HG03196 (cell line): ENCODE data around the gene PAPPA.

Experiments used
- ATAC-seq: cut with Tn5 transposase; IDR thresholded peaks from one replicate; pipeline ENCODE4 v1.9.1; 2021; ENCODE audit not compliant: unreplicated experiment

Gene PAPPA, protein sequence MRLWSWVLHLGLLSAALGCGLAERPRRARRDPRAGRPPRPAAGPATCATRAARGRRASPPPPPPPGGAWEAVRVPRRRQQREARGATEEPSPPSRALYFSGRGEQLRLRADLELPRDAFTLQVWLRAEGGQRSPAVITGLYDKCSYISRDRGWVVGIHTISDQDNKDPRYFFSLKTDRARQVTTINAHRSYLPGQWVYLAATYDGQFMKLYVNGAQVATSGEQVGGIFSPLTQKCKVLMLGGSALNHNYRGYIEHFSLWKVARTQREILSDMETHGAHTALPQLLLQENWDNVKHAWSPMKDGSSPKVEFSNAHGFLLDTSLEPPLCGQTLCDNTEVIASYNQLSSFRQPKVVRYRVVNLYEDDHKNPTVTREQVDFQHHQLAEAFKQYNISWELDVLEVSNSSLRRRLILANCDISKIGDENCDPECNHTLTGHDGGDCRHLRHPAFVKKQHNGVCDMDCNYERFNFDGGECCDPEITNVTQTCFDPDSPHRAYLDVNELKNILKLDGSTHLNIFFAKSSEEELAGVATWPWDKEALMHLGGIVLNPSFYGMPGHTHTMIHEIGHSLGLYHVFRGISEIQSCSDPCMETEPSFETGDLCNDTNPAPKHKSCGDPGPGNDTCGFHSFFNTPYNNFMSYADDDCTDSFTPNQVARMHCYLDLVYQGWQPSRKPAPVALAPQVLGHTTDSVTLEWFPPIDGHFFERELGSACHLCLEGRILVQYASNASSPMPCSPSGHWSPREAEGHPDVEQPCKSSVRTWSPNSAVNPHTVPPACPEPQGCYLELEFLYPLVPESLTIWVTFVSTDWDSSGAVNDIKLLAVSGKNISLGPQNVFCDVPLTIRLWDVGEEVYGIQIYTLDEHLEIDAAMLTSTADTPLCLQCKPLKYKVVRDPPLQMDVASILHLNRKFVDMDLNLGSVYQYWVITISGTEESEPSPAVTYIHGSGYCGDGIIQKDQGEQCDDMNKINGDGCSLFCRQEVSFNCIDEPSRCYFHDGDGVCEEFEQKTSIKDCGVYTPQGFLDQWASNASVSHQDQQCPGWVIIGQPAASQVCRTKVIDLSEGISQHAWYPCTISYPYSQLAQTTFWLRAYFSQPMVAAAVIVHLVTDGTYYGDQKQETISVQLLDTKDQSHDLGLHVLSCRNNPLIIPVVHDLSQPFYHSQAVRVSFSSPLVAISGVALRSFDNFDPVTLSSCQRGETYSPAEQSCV (N-terminal part only)

DNA sequence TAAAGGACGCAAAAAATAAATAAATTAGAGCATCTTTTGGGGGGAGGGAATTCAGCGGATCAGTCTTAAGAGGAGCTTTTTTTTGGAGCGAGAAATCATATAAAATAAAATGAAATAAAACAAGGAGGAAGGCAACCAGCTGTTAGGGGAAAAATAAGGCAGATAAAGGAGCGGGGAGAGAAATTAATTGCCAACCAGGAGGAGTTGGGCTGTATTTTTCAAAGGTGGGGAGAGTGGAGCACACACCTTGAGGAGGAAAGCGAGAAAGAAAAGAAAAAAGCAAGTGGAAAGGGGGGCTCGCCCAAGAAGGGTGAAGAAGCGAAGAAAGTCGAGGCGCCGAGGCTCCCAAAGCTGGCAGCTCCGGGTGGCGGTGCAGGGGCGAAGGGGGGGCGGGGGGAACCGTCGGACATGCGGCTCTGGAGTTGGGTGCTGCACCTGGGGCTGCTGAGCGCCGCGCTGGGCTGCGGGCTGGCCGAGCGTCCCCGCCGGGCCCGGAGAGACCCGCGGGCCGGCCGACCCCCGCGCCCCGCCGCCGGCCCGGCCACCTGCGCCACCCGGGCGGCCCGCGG is at the start of gene PAPPA:
Gene PAPPA (plus strand): TSS at position 27 of the 569 bp plus-strand sequence. CDS start 382 bp downstream, at position 409.
- no peak for ATAC-seq

DNA sequence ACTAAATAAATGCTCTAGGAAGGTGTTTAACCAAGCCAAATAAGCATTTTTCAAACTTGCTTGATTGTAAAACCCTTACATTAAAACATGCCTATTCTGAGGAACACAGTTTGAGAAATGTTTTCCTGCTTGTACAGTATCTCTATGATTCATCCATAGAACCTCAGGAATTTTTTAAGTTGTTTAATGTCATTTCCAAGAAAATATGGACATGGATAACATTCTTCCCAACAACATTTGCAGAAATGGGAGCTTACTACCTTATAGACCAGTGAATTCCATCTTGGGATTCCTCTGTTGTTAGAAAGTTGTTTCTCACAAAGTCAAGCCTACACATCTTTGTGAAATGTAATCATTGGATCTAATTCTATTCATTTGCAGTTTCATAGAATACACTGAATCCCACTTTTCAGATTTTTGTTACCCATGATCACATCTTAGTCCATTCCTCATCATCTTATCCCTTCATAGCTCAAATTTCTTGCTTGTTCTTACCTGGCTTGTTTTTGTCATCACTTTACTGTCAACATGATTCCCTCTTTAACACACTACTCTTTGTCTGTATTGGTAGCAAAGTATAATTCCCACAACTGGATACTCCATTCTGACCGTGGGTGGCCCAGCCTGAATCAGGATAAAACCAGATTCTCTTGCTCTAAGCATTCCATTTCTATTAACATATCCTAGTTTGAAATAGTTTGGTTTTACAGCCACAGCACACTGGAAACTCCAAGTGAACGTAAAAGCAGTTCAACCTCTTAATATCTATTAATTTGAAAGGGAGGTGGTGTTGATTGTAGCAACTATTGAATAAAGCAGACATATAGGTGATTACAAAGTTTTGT is 49.4 kb upstream of the PAPPA start:
- no peak for ATAC-seq

DNA sequence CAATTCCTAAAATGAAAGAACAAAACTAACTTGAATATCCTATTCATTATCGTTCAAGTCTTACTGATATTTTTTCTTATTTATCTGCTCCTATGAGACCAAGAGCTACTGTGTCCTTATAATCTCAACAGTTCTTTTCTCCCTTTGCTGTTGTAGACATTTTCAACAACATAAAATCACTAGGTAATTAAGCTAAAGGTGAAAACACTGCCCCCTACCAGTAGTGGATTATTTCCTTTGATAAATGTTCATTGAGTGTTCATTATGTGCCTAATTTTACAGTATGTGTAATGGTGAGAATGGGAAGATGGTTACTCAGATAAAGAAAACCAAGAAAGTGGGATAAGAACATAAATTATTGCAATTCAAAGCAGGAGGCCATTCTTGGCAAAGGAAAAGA is 41.4 kb upstream of the PAPPA start:
- ATAC-seq = no peak

DNA sequence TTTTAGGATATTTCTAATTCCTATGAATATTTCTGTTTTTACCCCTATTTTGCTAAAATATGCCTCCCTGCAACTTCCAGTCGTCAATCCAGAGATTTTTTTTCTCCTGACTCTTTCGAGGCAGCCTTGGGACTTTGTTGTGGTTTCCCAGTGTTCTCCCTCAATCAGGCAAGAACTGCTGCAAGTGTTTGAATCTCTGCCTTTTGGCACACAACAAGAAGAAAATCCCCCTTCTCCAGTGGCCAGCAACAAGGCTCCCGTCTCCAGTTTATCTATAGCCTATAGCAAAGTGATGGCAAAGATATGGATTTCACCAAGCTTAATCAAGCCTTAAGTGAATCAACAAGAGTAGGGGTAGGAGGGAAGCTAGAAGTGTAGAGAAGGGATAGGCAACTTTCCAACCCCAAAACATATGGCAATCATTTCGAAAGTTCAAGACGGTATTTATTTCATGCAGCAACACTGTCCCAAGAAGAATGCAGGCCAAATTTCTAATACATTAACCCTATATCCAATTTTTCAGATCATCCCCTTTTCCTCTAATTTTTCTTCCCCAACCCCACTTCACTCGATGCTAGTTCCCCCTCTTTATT is 37.7 kb upstream of the PAPPA start:
- ATAC-seq = no peak

DNA sequence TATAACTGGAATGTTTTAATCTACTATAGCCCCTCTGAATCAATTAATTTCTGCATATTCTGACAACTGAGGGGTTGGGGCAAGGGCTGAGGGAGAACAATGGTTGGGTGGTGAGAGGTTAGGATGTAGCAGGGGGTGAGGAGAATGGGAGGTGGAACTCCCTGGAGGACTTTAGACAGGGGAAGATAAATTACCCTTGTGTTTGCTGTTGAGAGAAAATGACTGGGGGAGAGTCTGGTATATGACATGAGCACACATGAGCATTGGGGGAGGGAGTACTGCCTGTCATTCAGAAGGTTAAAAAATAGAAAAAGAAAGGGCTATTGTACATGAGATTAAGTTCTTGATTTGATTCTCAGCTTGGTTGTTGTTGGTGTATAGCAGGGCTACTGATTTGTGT is 37.2 kb upstream of the PAPPA start:
- ATAC-seq = no peak

DNA sequence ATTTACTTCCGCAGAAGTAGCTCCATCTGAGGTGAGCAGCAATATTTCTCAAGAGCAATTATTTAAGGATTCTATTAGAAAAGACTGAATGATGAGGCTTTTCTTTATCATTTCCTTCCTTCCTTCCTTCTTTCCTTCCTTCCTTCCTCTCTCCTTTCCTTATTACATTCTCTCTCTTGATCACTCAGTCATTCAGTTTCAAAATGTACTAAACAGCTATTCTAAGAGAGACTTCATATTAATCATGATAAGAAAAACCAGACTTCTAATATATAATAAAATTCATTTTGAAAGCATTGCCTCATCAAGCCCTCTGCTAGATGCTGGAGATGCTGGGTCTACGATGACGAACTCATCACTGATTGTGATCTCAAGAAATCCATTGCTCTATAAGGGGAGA is 30.4 kb upstream of the PAPPA start:
- ATAC-seq = no peak

DNA sequence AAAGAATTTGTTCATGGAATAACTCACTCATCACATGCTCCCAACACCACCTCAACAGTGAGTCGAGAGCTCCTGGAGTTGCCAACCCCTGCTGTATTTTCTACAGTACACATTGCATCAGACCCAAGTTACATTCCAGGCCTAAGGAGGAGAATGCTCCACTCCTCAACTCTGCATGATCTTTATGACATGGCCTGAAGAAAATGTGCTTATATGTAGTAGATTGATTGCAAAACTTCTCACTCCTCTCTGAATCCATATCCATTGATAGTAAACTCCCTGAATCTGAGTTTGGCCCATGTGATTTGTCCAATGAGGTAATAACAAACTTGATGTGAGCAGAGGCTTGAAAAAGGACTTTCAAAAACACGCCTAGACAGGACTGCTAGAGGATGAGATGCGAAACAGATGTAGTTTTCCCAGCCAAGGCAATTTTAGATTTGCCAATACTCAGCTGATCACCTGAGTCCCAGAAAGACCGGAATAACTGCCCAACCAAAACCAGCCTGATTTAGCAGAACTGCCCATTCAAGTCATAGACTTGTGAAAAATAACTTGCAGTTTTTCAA is 29.0 kb upstream of the PAPPA start:
- no peak for ATAC-seq

DNA sequence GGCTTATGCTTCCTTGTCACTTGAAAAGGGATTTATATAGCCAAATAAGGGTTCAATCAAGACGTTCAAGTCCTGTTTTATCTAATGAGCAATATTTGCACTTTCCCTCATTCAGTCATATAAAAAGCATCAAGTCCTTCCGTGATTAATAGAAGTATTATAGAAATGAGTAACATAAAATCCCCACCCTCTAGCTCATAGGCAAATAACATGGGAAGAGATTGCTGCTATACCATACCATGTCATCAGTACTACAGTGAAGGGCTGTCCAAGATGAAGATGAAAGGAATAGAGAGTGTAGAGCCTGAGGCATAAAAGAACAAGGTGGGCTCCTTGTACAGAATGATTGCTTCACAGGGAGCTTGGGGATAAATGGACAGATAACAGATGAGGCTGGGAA is 20.4 kb upstream of the PAPPA start:
- no peak for ATAC-seq

DNA sequence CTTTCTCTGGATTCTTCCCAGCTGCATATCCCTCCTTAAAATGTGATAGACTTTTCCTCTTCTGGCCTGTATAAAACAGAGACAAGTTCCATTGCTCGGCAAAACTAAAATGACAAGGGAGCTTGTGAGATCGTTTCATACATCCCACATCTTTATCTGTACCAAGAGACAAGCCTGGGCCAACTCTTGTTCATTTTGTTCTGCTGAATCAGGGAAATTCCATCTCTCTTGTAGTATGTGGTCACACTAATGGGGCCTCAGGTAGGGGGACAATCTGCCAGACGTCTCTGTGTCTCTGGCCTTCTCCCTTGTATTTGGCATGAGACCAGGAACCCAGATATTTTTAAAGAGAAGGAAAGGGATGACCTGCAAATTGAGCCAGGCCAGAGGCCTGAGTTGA is 18.6 kb upstream of the PAPPA start:
- no peak for ATAC-seq

DNA sequence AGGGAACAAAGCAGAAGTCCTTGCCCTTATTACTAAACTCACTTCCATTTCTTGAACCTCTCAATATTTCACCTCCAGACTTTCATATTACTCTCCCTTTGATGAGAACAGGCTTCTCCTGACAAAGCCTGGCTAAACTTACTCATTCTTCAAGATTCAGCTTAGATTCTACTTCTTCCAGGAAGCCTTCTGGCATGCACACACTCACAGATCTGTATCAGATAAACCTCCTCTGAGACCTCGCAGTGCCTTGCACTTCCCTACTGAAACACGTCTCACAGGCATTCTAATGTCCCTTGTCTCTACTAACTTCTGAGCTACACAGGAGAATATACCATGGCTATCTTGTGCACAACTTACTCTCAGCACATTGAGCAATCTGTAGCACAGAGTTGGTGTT is 16.6 kb upstream of the PAPPA start:
- no peak for ATAC-seq

DNA sequence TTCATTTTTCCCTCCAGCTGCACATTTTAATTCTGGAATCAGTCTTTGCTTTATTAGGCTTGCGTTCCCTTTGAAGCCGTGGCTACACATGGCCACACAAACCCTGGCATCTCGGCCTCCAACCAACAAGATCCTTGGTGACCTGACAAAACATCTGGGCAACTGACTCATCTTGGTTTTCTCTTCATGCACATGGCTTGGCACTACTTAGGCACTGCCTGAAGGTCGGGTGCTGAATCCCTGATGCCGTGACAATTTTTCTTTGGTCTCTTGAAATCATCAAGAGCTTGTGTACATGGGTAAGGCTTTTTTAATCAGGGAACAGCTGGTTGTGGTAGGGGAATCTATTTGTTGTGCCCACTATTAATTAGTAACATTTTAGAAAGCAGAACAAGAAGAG is 16.0 kb upstream of the PAPPA start:
- ATAC-seq = no peak

DNA sequence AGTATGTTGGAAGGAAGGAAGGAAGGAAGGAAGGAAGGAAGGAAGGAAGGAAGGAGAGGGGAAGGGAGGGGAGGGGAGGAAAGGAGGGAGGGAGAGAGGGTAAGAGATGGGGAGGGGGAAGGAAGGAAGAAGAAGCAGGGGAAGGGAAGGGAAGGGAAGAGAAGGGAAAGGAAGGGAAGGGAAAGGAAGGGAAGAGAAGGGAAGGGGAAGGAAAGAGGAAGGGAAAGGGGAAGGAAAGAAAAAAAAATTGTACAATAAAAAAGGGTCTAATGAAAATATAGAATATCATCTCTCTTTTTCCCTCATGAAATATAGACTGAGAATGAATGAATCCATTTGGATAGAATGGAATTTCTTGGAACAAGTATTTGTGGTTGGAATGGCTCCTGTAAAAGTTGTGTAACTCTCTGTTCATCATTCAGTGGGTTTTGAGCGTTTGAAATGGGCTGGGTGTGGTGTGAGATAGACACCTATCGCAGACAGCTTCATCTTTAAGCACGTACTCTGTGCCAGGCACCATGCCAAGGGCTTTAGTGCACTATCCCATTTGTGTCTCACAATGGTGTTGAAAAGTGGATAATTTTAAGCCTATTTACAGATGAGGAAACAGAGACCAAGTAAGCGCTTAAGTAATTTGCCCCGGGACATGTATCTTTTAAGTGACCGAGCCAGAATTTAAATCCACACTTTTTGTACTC is 11.6 kb upstream of the PAPPA start:
- no peak for ATAC-seq

DNA sequence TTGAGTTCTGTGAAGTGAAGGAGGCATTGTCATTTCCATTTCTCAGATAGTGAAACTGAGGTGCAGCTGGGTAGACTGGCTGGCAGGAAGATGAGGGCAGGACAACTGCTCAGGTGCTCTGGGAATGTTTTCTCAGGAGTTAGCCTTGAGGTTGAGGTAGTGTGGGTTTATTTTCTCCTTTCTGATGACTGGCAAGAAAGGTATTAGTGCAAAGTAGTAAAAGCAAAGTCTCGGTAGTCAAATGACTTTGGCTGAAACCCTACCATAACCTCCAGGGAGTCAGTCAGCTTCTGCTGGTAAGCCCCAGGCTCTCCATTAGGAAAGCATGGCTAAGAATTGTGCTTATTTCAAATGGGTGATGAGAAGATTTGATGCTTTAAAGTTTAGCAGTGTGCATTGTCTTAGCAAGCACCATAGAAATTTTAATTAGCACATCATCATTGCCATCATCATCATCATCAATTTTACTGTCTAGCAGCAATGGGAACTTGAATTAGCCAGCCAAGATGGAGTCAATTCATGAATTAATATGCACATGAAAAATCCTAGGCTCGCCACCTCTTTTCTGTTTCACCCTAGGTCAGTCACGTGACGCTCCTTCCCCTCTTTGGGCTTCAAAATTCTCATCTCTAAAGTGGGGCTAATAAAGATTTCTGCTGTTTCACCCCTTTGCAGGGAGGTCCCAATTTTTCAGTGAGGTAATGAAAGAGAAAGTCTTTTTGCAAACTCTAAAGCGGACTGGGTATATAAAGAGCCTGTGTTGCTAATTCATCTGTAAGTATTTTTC is 10.7 kb upstream of the PAPPA start:
- no peak for ATAC-seq

DNA sequence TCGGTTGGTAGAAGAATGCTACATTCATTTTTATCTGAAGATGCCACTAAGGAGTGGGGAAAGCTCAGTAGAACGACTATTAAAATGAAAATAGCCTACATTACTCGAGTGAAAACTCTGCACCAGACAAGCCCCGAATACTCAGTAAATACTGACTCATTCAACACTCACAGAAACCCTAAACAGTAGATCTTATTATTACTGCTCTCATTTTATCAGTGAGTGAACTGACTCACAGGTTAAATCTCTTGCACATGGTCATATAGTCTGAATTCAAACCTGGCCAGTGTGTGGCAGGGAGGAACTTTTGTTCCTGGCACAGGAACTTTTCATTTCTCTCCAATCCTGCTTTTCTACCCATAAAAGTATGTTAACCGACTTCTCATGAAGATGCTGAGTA is 9.6 kb upstream of the PAPPA start:
- no peak for ATAC-seq

DNA sequence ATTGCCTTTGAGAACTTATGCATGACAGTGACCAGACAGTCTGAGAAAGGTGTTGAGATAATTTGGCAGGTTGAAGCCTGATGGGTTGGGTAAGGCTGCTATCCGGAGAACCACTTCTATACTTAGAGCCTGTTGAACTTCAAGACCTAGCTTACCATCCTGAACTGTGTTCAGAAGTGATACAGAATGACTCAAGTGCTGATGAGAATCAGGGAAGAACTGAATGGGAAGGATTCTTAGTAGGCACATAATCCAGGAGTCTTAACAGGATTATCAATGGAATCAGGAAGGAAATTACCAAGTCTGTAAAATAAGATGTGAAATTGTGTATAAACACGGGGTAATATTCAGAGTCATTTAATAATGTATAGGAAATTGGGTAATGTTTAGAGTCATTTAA is 9.0 kb upstream of the PAPPA start:
- ATAC-seq = no peak

DNA sequence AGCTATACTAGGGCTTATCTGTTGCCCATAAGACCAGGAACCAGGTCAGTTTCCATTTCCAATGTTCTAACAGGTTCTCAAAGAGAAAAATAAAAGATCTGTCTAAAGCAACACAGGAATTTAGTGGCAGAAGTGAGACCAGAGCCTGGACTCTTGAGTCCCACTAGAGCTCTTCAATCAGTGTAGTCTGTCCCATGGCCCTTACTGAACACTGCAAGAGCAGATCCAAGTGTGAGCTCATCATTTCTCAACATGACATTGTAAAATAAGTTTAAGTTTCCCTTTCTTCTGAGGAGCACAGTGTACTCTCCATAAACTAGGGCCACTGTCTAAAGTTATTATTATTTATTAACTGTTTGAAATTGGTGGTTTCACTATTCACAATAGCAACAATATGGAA is 8.6 kb upstream of the PAPPA start:
- no peak for ATAC-seq

DNA sequence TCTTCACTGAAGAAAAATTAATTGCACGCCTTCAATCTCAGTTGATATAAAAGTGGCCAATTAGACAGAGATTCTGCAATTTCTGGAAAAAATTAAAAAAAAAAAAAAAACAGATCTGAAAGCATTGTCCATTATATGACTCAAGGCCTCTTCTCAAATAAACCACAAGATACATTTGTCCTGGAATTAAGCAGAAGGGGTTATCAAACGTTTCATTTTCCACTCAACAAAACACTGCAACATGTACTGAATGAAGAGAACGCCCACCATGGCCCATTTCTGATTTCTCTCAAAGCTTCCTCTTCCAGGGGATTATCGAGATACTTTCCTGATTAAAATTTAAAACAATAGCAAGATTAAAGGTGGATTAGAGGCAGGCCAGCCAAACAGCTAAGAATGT is 5.8 kb upstream of the PAPPA start:
- no peak for ATAC-seq

DNA sequence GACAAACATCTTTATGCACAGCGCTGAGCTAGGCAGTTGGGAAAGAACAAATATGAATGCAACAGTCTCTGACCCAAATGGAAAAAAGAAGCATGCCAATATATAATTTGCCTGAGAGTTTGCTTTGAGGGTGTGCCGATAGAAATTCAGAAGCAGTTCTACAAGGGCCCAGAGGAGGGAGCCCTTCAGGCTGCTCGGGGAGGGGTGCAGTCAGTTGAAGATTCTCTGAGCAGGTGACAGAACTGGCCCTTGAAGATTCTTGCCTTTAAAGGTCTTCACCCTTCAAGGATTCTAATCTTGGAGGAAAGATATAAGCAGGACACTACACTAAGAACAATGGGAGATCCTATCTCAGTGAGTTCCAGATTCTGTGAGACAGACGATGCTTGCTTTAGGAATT is 3.7 kb upstream of the PAPPA start:
- no peak for ATAC-seq
